Peyer's patch (tissue), 4 donors: ENCODE results near the gene MXD1.

Source experiments
- POLR2A ChIP-seq, 2 donors: fragments of 450-650 bp; IDR thresholded peaks; one replicate each; pipeline ENCODE4 v1.5.1; 2017; ENCODE audit warnings: antibody characterized with exemption in 2 of 2, mild to moderate bottlenecking in 2 of 2, moderate library complexity in 2 of 2
- TF ChIP-seq, protein P1 (sequence below), 6 experiments: fragments of 450-650 bp in 4 of 6; fragments of 200-600 bp in 2 of 6; sonication (generic) in 1 of 6; IDR thresholded peaks; one replicate each; pipeline ENCODE4 v1.5.1; 2017 to 2019; ENCODE audit warnings: antibody characterized with exemption in 6 of 6, mild to moderate bottlenecking in 3 of 6, moderate library complexity in 1 of 6

DNA sequence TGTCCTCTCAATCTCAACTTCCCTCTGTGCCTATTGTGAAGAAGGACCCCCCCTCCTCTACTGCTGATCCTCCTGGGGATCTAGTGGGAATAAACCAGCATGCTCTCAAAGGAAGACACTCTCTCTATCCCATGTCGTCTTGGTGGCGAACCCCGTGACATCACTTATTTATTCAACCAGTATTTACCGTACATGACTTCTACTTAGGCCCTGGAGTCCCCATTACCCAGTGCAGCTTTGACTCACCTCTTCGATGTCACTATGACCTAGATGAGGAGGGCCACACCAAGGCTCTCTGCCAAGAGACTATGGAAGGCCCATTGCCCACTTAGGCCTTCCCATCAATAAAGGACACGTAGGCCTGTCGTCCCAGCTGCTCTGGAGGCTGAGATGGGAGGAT is 29.8 kb downstream of the MXD1 start:
- TF ChIP-seq, protein P1, sequence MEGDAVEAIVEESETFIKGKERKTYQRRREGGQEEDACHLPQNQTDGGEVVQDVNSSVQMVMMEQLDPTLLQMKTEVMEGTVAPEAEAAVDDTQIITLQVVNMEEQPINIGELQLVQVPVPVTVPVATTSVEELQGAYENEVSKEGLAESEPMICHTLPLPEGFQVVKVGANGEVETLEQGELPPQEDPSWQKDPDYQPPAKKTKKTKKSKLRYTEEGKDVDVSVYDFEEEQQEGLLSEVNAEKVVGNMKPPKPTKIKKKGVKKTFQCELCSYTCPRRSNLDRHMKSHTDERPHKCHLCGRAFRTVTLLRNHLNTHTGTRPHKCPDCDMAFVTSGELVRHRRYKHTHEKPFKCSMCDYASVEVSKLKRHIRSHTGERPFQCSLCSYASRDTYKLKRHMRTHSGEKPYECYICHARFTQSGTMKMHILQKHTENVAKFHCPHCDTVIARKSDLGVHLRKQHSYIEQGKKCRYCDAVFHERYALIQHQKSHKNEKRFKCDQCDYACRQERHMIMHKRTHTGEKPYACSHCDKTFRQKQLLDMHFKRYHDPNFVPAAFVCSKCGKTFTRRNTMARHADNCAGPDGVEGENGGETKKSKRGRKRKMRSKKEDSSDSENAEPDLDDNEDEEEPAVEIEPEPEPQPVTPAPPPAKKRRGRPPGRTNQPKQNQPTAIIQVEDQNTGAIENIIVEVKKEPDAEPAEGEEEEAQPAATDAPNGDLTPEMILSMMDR (IDR thresholded peaks at IDR 0.05): no peak
- TF ChIP-seq POLR2A (IDR thresholded peaks at IDR 0.05): no peak
